GM18526 (cell line): Measurements from ENCODE around the gene LPIN3.

Source experiments
- POLR2A ChIP-seq: IDR thresholded peaks from 3 replicates; pipeline ENCODE4 v1.6.1; 2011; ENCODE audit not compliant: insufficient read length; ENCODE audit errors: extremely low read depth

The LPIN3 gene

DNA sequence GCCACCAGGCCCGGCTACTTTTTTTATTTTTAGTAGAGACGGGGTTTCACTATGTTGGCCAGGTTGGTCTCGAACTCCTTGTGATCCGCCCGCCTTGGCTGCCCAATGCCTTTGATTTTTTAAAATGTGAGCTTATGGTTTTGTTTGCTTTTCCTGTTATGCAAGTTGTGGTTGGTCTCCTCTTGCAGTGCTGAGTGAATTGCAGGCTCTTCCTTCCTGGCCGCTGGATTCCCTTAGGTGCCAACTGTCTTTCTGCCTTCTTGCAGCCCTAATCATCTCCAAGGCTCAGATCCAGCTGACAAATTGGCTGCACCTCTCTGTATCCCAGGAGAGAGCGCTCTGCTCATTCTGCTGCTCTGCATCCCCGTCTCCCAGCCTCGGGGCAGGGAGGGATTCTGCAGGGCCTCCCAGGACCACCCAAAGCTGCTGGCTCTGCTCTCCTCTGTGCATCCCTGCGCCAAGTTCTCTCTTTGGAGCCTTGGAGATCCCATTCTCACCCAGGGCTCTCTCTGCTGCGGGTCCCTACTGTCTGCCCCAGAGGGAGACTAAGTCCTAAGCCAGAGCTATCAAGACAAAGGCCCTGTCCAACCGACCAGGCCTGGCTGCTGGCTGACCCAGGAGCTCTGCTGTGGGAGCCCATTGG lies 40.1 kb downstream of the LPIN3 start:
- no peak for TF ChIP-seq POLR2A

DNA sequence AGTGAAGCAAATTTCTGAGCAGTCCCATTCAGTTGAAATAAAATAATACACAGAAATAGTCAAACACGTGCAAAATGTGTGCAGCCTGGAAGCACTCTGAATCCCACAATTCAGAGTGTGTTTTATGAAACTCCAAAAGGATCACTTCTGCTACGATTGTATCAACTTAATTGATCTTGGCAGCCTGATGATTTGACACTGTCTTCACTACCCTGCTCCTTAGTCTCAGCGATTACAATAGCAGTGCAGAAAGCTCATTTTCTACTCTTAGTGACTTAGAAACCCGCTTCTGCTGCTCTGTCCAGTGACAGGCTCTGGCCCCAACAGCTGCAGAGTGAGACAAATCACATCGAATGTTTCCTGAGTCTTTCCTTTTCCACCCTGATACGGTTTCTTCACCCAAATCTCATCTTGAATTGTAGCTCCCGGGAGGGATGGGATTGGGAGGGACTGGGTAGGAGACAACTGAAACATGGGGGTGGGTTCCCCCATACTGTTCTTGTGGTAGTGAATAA lies 42.2 kb downstream of the LPIN3 start:
- no peak for TF ChIP-seq POLR2A

DNA sequence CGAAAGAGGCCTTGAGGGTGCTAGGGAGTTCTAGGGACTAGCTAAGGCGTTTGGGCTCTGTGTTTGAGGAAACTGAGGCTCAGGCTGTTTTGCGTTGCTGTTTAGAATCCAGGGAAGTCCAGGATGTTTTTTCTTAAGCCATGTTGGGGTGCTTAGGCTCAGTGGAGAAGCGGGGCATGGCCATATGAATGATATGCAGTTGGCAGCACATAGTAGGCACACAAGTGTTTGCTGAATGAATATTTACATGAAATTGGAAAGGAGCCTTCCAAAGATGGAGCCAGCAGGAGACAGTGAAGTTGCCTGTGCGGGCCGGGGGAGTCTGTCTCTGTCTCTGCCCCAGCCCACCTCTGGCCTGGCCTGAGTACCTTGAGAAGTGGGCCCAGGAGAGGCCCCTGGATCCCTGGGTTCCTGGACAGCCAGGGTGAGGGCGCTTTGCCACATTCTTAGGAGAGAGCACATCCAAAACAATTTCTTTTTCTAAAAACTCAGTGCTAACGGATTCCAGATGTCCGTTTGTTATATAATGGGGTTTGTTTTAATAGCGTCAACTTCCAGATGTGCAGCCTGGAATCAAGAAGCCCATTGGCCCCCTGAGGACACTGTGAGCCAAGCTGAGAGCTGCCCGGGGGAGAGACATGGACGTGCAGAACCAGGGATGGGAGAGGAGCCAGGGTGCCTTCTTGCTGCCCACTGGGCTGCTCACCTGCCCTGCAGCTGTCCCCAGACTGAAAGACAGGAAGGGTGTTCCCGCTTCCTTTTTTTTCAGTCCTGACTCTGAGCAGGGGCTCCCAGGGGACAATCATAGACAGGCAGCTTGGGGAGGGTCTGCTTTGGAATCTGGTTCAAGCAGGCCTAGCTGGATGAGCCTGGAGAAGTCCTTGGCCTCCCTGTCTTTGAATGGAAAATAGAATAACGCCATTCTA lies 46.1 kb downstream of the LPIN3 start:
- no peak for TF ChIP-seq POLR2A

DNA sequence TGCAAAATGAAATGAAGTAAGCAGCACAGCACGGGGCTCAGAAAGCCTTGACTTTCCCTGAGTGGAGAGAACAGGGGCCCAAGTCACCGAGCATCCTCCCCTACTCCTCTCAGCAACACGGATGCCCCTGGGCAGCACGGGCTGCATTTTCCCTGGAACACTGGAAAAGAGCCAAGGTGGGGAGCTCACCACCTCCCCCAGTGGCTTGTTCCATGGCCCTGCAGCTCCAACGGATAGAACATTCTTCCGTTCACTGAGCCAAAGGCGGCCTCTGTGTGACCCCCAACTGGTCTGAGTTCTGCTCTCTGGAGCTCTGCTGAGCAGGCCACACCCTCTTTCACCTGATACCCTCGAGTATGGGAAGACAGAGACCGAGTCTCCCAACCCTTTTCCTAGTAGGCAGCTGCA lies 46.8 kb downstream of the LPIN3 start:
- no peak for TF ChIP-seq POLR2A

DNA sequence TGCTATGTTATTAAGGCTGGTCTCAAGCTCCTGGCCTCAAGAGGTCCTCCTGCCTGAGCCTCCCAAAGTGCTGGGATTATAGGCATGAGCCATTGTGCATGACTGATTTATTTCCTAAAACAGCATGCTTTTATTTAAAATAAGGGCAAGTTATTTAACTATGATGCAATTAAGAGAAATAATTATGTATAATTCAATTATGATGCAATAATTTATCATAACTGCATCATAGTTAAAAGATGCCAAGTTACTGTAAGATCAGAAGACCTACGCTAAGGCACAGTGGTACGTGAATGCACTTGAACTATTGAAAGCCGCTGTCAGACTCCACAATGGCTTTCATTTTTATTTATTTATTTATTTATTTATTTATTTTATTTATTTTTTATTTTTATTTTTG lies 50.3 kb downstream of the LPIN3 start:
- no peak for TF ChIP-seq POLR2A

DNA sequence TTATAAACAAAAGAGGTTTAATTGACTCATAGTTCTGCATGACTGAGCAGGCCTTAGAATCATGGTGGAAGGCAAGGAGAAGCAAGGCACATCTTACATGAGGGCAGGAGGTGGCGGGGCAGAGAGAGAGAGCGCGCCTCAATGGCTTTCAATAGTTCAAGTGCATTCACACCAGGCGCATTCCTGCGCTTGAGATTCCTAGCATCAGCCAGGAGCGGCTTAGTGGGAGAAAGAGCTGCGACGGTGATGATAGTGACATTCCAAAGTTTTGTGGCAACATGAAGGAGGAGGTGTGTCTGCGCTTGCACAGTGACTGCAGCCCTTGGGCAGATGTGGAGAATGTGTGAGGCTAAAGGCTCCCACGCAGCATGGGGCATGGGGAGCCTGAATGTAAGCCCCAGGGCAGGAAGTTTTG lies 51.0 kb downstream of the LPIN3 start:
- TF ChIP-seq POLR2A, result no peak

DNA sequence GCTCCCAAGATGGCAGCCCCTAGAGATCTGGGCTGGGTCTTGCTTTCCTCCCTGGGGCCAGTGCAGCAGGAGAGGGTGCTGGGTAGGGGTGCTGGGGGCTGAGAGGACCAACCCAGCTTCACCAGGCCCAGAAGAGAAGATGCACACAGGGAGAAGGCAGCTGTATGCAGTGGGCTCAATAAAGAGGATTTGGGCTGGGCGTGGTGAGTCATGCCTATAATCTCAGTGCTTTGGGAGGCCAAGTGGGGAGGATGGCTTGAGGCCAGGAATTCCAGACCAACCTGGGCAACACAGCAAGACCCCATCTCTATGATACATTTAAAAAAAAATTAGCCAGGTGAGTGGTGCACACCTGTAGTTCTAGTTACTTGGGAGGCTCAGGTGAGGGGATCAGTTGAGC lies 51.7 kb downstream of the LPIN3 start:
- no peak for TF ChIP-seq POLR2A

DNA sequence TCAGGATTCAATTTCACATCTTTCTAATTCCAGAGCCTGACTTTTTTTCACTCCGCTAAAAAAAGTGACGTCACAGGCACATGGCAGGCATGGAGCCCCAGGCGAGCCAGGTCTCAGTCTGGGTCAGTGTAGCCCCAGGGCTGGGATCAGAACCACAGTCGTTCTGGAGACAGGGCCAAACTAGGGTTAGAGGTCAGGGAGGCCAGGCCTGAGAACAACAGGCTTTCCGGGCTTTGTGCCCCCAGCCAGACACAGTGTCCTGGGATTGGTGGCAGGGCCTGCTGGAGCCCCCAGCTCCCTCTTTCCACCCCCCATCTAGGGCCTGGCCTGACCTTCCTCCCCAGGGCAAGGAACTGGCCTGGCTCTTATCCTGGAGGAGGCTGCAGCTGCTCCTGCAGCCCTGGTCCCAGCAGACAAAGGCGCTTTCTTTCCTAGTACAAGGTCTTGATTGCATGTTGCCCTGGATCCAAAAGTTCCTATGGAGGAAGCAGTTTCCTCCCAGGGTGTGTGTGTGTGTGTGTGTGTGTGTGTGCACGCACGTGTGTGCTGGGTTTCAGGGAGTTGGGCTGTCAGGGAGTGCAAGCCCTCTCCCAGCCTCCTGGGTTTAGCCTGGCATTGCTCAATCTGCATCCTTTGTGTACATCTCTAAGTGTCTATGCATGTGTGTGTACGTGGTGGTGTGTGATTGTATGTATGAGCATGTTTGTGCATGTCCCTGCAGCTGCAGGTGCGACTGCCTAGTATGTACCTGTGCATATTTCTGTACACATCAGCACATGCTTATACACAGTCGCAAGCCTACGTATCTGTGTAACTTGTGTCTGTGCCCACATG lies 52.5 kb downstream of the LPIN3 start:
- no peak for TF ChIP-seq POLR2A

DNA sequence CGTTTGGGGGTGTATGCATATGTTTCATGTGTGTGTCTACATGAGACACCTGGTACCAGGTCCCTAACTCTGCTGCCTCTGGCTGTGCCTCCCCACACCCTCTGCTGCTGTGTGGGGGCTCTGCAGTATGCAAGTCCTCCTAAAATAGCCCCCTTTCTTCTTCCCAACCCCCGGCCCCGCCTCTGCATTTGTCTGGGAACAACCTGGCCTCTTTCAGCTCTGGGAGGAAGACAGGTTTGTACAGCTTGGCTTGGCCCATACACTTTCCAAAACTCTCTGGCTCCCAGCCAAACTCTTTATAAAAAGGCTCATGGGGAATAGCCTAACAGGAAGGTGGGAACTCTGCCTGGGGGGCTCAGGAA lies 53.1 kb downstream of the LPIN3 start:
- no peak for TF ChIP-seq POLR2A

DNA sequence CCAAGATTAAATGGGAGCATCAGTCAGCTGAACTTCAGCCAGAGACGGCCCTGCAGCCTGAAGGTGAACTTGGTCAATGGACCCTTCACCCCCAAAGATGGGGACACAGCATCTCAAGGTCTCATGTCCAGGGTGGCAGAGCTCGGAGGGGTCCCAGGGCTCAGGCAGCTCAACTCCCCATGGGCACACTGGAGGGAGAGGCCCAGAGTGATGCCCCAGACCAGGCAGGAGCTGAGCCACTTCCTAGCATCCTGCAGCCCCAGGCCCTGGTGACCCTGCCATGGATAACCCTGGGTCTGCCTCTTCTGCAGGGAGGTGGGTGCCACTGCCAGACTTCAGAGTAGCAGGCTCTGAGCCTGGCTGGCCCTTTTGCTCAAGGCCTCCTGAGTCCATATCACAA lies 53.5 kb downstream of the LPIN3 start:
- TF ChIP-seq POLR2A, result no peak

DNA sequence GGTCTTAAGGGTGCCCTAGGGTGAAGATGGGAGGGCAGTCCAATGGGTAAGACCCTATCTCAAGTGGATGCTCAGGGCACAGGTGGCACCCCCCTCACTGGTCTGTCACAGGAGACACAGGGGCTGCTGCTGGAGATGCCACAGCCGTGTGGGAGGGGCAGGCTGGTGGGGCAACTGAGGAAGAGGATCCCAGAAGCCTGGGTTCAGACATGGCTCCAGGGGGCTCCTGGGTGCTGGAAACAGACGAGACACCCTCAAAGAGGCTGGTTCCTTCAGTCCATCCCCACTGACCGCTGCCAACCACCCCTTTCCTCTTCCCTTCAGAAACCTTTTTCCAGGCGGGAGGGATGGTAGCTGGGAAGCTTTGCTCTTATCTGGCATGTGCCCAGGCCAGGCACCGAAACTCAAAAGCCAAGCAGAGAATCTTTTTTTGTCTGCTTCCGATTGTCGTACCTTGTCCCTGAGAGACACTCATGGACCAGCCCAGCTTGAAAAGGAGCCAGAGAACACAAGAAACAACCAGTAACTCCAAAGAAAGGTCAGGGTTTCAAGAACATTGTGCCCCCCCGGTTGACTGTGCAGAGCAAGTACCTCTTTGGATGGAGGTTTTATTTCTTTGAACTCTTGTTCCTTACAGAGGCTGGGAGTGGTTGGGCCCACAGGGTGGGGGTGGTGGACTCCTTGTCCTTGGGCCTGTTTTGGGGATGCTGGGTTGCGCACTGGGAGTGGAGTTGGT lies 54.5 kb downstream of the LPIN3 start:
- no peak for TF ChIP-seq POLR2A

DNA sequence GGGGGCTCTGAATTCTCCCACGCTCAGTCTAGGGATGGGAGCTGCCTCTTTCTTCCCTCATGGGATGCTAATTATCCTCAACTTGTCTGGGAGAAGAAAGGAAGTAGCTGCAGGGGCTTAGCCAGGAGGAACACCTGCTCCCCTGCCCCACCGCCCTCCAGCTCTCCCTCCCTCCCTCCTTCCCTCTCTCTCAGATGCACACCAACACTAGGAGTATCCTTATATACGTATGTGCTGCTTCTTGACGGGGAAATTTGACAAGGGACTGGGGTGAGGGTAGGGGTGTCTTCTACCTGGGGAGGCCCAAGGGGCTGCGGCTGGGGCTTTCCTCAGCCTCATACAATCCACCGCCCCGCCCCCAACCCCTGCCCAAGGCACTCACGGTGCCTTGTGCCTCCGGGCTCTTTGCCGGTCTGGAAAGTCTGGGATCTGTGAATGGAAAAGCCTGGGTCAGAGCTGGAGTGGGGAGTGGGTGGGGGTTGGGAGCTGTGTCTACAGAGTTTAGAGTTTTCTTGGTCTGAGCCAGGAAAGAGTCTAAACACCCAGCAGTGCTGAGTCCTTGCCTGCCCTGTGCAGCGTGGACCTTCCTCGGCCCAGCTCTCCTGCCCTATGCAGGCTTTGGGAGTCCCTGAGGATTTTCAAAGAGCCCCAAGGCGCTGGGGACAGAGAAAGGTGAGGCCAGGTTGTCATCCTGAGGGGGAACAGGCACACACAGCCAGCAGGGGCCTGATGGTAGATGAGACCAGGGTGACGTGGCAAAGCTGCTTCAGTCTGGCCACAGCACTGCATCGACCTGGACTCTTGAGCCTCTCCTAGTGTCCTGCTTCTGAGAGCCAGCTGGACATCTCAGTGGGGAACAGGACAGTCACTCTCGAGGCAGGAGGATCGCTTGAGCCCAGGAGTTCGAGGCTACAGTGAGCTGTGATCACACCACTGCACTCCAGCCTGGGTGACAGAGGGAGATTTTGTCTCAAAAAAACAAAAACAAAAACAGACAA lies 55.3 kb downstream of the LPIN3 start:
- TF ChIP-seq POLR2A, result no peak

DNA sequence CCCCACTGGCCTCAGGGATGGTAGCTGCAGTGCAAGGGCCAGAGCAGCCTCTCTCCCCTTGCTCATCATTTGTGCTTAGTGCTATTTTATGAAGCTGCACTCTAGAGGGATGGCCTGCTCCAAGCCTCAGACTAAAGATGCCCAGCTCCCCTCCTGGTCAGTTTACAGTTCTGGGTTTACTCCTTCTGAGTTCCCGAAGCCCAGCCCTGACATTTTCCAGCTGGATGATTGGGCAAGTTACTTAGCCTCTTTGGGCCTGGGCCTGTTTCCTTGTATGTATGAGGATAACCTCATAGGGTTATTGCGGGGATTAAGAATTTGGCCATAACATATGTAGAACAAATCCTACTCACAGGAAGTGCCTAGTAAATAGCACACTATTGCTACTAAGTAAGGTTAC lies 57.8 kb downstream of the LPIN3 start:
- no peak for TF ChIP-seq POLR2A

DNA sequence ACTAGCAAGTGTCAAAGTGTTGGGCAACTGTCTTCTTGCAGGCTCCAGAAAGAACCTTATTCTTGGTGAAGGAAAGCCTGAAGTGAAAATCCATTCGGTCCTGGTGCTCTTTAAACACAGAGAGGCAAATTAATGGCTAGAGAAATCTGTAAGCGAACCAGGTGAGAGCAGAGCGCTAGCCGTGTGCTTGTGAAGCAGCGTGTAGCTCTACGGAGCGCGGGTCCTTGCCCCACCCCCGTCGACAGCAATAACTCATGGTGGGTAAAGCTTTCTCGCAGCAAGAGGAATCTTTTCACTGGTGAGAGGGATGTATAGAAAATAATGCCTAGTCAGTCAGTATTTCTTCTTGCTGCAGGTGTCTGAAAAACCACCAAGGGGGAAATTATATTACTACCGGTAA lies 63.0 kb downstream of the LPIN3 start:
- no peak for TF ChIP-seq POLR2A
